ENCODE results near the gene DEPP1. TPM values are rescaled to one million over a fixed set of nuclear protein-coding genes. Genes with fewer than 3 reads are reported as not detected.
A peak's percentile ranks its signal among the peaks of the same experiment; 100 is the strongest.

DEPP1 gene
- total and polyA plus RNA-seq, 8 donors, result 68.9 to 270 (median 173) TPM

DNA sequence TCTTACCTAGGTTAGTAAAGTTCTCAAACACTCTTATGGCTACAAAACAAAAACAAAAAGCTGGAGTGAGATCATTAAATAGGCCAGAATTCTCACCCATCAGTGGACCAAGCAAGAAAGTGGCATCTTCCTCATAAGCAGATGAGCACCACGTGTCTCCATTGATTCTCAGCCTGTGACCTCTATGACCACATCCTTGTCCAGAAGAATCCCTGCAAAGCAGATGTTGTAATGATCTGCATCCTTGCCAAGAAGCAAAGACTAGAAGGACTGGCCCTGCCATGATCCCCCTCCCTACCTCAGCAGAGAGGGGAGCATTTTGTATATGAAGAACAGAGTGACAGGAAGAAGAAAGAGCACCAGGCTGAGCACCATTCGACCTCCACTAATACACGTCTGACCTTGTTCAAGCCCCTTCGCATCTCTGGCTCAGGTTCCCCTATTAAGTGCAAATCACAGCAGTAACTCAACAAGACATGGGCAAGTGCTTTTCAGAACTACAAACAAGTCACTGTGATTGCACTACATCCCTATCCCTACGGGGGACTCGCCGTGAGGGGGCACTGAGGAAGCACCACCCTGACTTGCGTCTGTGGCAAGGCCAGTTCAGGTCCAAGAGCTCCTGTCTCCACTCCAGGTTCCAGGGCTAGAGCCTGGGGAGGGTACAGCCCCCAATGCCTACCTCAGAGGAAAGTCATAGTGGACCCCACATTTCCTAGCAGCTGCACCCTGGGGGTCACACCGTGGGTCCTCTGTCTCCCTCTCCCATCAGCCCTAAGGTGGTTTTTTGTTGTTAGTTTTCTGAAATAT is 41.2 kb downstream of the DEPP1 start:
- FAIRE-seq, result no peak

DNA sequence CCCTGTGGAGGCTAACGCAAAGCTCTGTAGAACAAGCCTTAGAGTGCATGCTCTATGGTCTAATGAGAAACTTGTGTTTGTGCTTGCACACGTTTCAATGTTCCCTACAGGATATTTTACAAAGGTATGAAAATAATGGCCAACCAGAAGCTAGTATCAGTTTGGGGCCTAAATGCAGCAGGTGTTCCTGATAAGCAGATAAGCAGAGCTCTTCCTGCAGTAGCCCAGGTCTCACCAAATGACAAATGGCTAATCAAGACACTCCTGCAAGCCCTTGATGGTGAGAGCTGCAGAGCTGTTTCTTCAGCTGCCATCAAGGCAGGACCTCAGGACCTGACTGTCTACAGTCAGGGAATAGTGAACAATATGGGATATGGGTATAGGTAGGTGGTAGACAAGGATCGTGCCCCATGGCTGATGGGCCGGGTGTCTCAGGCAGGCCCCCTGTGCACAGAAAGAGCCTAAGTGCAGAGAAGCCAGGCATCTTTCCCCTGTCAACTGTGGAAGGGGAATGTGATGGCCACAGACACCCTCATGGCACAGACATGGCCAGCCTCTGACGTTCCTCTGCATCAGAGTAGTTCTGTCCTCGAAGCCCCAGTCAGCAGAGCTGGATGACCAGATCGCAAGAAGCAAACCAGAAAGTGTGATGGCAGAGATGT is 42.2 kb downstream of the DEPP1 start:
- no peak for FAIRE-seq
- intact Hi-C loops (cut with DNase I), result no loop called here

More for the DNA sequence above, 41.2 kb downstream of the DEPP1 start:
- Histone ChIP-seq H3K36me3 (no peaks in the 10 kb centered on the region), H3K27me3 (no peaks in the 10 kb centered on the region), H3K27ac (no peak overlapping the region), H3K4me3 (no peak overlapping the region), H3K4me1 (peaks cover 0 to 16% (median 5%) of the 10 kb centered on the region in 3 donors), H3K9me3 (no peaks in the 10 kb centered on the region)
- 81 to 87% methylated on average over 9 of the region's 9 CpGs for WGBS, 2 donors
- DNase-seq (peak in 1 of 6 donors; percentile 22), ATAC-seq (no peak)
- TF ChIP-seq, protein P1, sequence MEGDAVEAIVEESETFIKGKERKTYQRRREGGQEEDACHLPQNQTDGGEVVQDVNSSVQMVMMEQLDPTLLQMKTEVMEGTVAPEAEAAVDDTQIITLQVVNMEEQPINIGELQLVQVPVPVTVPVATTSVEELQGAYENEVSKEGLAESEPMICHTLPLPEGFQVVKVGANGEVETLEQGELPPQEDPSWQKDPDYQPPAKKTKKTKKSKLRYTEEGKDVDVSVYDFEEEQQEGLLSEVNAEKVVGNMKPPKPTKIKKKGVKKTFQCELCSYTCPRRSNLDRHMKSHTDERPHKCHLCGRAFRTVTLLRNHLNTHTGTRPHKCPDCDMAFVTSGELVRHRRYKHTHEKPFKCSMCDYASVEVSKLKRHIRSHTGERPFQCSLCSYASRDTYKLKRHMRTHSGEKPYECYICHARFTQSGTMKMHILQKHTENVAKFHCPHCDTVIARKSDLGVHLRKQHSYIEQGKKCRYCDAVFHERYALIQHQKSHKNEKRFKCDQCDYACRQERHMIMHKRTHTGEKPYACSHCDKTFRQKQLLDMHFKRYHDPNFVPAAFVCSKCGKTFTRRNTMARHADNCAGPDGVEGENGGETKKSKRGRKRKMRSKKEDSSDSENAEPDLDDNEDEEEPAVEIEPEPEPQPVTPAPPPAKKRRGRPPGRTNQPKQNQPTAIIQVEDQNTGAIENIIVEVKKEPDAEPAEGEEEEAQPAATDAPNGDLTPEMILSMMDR (IDR thresholded peaks at IDR 0.05), result no peak
- intact Hi-C loops (cut with DNase I), result no loop called here

GRCh38 chr10:44935966-44936295 is 42.7 kb downstream of the DEPP1 start:
- no peak overlapping the region for H3K4me3 ChIP-seq
- peaks cover 0 to 16% (median 5%) of the 10 kb centered on the region in 3 donors for H3K4me1 ChIP-seq
- FAIRE-seq (no peak), ATAC-seq (no peak), DNase-seq (no peak)
- H3K36me3 ChIP-seq, result no peaks in the 10 kb centered on the region
- H3K9me3 ChIP-seq, result no peaks in the 10 kb centered on the region
- WGBS, 2 donors, result 32 to 48% methylated on average over 3 of the region's 3 CpGs
- no peaks in the 10 kb centered on the region for H3K27me3 ChIP-seq
- intact Hi-C loops (cut with DNase I), result no loop called here
- H3K27ac ChIP-seq, result peak overlapping the region; percentile 24 to 80 (median 54)
- TF ChIP-seq, protein P1 (IDR thresholded peaks at IDR 0.05), result no peak

More for the DNA sequence above, 42.2 kb downstream of the DEPP1 start:
- Histone ChIP-seq H3K27me3 (no peaks in the 10 kb centered on the region), H3K4me1 (peaks cover 0 to 16% (median 5%) of the 10 kb centered on the region in 3 donors), H3K27ac (peak overlapping the region; percentile 24 to 80 (median 54)), H3K4me3 (no peak overlapping the region), H3K36me3 (no peaks in the 10 kb centered on the region), H3K9me3 (no peaks in the 10 kb centered on the region)
- DNase-seq (peak in 1 of 6 donors; percentile 10), ATAC-seq (no peak)
- TF ChIP-seq, protein P1 (IDR thresholded peaks at IDR 0.05), result no peak
- WGBS, 2 donors, result 72 to 87% methylated on average over 7 of the region's 7 CpGs

DNA sequence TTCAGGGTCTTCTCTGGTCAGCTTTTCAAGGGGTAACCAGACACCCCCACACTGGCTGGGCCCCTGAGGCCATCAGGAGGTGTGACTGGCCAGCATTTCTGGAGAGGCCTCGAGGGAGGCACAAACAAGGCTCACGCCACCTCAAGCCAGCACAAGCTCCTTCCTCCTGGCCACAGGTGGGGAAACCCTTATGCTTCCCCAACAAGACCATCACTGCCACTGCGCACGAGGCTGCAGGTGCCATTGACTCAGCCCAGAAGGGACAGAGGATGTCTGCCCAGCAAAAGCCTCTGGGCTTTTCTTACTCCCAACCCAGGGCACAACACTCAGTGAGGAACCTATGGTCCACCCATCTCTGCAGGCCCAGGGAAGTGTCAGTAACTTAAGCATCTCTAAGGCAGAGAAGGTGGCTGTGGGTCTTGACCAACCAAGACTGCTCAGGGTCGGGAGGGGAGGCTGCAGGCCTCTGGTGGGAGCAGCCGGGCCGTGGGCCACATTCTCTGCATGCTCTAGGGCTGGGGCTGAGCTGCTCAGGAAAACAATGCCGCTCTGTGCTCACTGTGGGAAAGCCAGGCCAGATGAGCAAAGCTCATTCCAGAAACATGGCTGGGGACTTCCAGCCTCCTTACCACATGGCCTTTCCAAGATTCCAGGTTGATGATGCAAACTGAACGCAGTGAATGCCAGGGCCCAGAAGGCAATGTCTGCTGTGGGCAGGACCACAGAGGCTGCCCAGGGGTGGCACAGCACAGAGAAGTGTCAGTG is 43.2 kb downstream of the DEPP1 start:
- peaks cover 0 to 16% (median 5%) of the 10 kb centered on the region in 3 donors for H3K4me1 ChIP-seq
- H3K27me3 ChIP-seq, result no peaks in the 10 kb centered on the region
- FAIRE-seq (no peak), ATAC-seq (peak; percentile 37 to 75 (median 61)), DNase-seq (peak in 4 of 6 donors; percentile 52 to 64 (median 54))
- no peaks in the 10 kb centered on the region for H3K9me3 ChIP-seq
- no peak overlapping the region for H3K4me3 ChIP-seq
- TF ChIP-seq, protein P1 (IDR thresholded peaks at IDR 0.05), result no peak
- no peaks in the 10 kb centered on the region for H3K36me3 ChIP-seq
- WGBS, 2 donors, result 58 to 66% methylated on average over 9 of the region's 9 CpGs
- H3K27ac ChIP-seq, result peak overlapping the region; percentile 24 to 80 (median 54)
- intact Hi-C loops (cut with DNase I), result no loop called here

Data from pancreas (tissue), 10 donors.